ENCODE results near the gene SFXN3. TPM values are rescaled to one million over a fixed set of nuclear protein-coding genes. Genes with fewer than 3 reads are reported as not detected.
A peak's percentile ranks its signal among the peaks of the same experiment; 100 is the strongest.

SFXN3 gene
- polyA plus RNA-seq, 1 experiment: 125 TPM

DNA sequence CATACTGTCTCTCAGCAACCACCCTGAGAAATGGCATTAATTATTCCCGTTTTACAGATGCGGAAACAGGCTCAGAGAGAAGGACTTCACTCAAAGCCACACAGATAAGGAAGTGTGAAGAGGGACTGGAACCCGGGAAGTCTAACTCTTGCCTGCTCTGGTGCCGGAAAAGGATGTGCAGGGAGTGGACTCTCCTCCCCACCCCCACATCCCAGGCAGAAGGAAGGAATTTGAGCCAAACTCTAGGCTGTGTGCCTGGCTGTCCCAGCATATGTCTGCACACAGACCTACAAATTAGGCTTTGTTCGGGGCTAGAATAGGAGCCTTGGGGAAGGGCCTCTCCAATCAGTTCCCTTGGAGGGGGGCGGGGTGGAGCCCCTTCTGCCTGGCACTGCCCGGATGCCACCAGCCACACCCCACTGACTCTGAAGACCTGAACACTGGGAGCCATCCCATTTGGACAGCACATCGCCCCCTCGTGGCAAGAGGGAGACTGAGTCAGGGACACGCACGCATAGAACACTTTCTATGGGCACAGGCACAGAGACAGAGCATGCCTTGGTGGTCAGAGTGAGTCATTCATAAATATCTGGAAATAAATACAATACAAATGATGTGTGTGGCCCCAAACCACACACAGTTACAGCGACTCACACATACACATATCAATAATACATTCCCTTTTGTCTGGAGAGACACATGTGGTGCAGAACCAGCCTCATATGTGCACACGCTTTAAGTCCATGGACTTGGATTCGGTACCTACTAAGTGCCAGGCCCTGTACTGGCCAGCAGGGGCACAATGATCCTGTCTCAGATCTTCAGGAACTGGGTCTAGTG lies 18.3 kb upstream of the SFXN3 start:
- ChIA-PET POLR2A (no interaction called here), CTCF (interaction anchor here (0.7 to 7.6 kb wide), 10 partner anchors 14 to 48 kb away, joined by 3 to 479 read pairs (median 4); partner anchors contain the start of genes LZTS2, MRPL43, PDZD7 and SEMA4G)
- no peak overlapping the region for H3K4me3 ChIP-seq (ENCODE audit: low read depth, low read length)
- TF ChIP-seq, protein P1, sequence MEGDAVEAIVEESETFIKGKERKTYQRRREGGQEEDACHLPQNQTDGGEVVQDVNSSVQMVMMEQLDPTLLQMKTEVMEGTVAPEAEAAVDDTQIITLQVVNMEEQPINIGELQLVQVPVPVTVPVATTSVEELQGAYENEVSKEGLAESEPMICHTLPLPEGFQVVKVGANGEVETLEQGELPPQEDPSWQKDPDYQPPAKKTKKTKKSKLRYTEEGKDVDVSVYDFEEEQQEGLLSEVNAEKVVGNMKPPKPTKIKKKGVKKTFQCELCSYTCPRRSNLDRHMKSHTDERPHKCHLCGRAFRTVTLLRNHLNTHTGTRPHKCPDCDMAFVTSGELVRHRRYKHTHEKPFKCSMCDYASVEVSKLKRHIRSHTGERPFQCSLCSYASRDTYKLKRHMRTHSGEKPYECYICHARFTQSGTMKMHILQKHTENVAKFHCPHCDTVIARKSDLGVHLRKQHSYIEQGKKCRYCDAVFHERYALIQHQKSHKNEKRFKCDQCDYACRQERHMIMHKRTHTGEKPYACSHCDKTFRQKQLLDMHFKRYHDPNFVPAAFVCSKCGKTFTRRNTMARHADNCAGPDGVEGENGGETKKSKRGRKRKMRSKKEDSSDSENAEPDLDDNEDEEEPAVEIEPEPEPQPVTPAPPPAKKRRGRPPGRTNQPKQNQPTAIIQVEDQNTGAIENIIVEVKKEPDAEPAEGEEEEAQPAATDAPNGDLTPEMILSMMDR (IDR thresholded peaks at IDR 0.05; ENCODE audit: insufficient read depth, low read depth, low read length): peak; percentile 77
- peak; percentile 72 for DNase-seq (ENCODE audit: low read depth)
- peaks cover 1% of the 10 kb centered on the region for H3K36me3 ChIP-seq (ENCODE audit: control insufficient read depth, insufficient read depth, low read length)
- H3K27me3 ChIP-seq (ENCODE audit: control insufficient read depth, insufficient read depth, low read length): no peaks in the 10 kb centered on the region

DNA sequence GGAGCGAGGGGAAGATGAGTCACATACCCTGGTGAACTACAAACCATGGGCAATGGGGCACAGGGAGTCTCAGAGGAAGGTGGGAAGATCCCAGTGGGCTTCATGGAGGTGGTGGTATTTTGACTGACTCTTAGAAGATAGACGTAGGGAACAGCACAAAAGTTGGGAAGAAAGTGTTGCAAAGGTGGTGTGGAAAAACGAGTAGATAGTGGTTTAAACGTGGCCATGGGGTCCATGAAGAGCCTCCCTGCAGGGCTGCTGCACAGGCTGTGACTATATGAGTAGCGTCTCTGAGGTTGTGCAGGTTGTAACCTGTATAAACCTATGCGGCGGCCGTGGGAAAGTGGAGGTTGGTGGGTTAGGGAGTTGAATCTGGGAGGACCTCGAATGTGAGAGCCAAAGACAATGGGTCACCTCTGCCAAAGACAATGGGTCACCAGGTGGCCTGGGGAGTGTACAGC lies 17.6 kb upstream of the SFXN3 start:
- Histone ChIP-seq H3K36me3 (ENCODE audit: control insufficient read depth, insufficient read depth, low read length) (peaks cover 1% of the 10 kb centered on the region), H3K4me3 (ENCODE audit: low read depth, low read length) (no peak overlapping the region), H3K27me3 (ENCODE audit: control insufficient read depth, insufficient read depth, low read length) (no peaks in the 10 kb centered on the region)
- TF ChIP-seq, protein P1 (IDR thresholded peaks at IDR 0.05; ENCODE audit: insufficient read depth, low read depth, low read length): no peak
- POLR2A ChIA-PET: no interaction called here
- CTCF ChIA-PET: interaction anchor here (1.0 to 7.6 kb wide), 8 partner anchors 16 to 119 kb away, joined by 4 to 479 read pairs (median 16); partner anchors contain the start of genes LZTS2, MRPL43, PDZD7 and SFXN3
- DNase-seq (ENCODE audit: low read depth): no peak

- POLR2A ChIA-PET: no interaction called here
Measured at GRCh38 chr10:101014230-101014884, 16.7 kb upstream of the SFXN3 start.

DNA sequence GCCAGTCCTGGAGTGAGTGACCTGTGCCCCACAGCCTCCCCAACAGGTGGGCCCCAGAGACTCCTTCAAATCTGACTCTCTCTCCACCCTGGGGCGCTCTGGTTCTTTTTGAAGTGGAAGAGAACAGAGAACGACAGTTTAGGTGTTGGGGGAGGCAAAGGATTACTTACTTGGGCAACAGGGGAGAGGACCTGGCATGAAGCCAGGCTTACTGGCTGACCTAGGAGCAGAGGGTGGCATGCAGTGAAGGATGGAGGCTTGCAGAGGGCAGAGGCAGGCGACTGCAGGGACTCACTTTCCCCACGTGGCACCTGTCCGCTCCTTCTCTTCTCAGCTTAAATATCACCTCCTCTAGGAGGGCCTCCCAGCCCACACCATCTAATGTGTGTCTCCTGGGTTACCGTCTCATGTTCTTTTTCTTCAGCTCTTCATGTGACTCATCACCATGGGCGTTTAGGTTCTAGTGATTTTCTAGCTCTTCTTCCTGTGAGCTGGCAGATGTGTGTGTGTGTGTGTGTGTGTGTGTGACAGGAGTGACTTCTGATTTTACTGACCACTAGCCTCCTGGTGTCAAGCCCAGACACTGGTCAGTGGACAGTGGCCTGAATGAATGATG lies 16.0 kb upstream of the SFXN3 start:
- Histone ChIP-seq H3K4me3 (ENCODE audit: low read depth, low read length) (no peak overlapping the region), H3K27me3 (ENCODE audit: control insufficient read depth, insufficient read depth, low read length) (no peaks in the 10 kb centered on the region), H3K36me3 (ENCODE audit: control insufficient read depth, insufficient read depth, low read length) (no peaks in the 10 kb centered on the region)
- DNase-seq (ENCODE audit: low read depth): peak; percentile 42
- CTCF ChIA-PET: interaction anchor here (0.7 to 7.6 kb wide), 28 partner anchors 15 to 773 kb away, joined by 3 to 479 read pairs (median 4); partner anchors contain the start of genes HIF1AN, KAZALD1, LZTS2 and MRPL43
- TF ChIP-seq, protein P1 (IDR thresholded peaks at IDR 0.05; ENCODE audit: insufficient read depth, low read depth, low read length): no peak
- POLR2A ChIA-PET: interaction anchor here (0.5 kb wide), 1 partner anchor 18 kb away, joined by 3 read pairs; no protein-coding TSS in a partner anchor

More at GRCh38 chr10:101014230-101014884, 16.7 kb upstream of the SFXN3 start:
- TF ChIP-seq, protein P1 (IDR thresholded peaks at IDR 0.05; ENCODE audit: insufficient read depth, low read depth, low read length): peak; percentile 98
- no peaks in the 10 kb centered on the region for H3K36me3 ChIP-seq (ENCODE audit: control insufficient read depth, insufficient read depth, low read length)
- H3K4me3 ChIP-seq (ENCODE audit: low read depth, low read length): no peak overlapping the region
- no peaks in the 10 kb centered on the region for H3K27me3 ChIP-seq (ENCODE audit: control insufficient read depth, insufficient read depth, low read length)
- no peak for DNase-seq (ENCODE audit: low read depth)
- CTCF ChIA-PET: interaction anchor here (0.6 to 7.6 kb wide), 30 partner anchors 15 to 774 kb away, joined by 3 to 479 read pairs (median 4); partner anchors contain the start of genes HIF1AN, KAZALD1, LZTS2 and MRPL43

All from BJ (cell line).